HT-29 (cell line): ENCODE data around the gene PHC2. TPM values are rescaled to one million over a fixed set of nuclear protein-coding genes. Genes with fewer than 3 reads are reported as not detected.
"Not testable (repeated sequence)": the region's sequence is repeated elsewhere in the genome, so short reads cannot be mapped to it uniquely, and the experiment has no call there.

Experiments
- DNase-seq: peaks from one replicate; pipeline ENCODE4 v3.0.0-alpha.2; 2015; ENCODE audit warnings: low spot score
- total RNA-seq: library from RNA; depleted of rRNA; stranded (reverse); fragments of >200 nt; shearing (Covaris generic); gene quantifications from 2 replicates; pipeline ENCODE4 v1.2.3, GENCODE V29; 2014

PHC2 gene
- total RNA-seq, 1 experiment from 2014 or later: 166 TPM

- DNase-seq: no peak
These were observed 113.5 kb downstream of the PHC2 start for GRCh38 chr1:33317354-33317753.

GRCh38 chr1:33316601-33317000 lies 114.3 kb downstream of the PHC2 start:
- no peak for DNase-seq

- DNase-seq: no peak
These were observed 116.5 kb downstream of the PHC2 start for GRCh38 chr1:33314416-33314815.

GRCh38 chr1:33312413-33312749 lies 118.5 kb downstream of the PHC2 start:
- DNase-seq: no peak

GRCh38 chr1:33311706-33312412 lies 119.0 kb downstream of the PHC2 start:
- DNase-seq: no peak

GRCh38 chr1:33310702-33311101 lies 120.2 kb downstream of the PHC2 start:
- no peak for DNase-seq

- DNase-seq: not testable (repeated sequence)
These were observed 121.5 kb downstream of the PHC2 start for GRCh38 chr1:33309351-33309750.

GRCh38 chr1:33307494-33307864 lies 123.4 kb downstream of the PHC2 start:
- no peak for DNase-seq

GRCh38 chr1:33306653-33307493 lies 124.0 kb downstream of the PHC2 start:
- DNase-seq: no peak

- no peak for DNase-seq
These were observed 124.9 kb downstream of the PHC2 start for GRCh38 chr1:33305816-33306652.

GRCh38 chr1:33305016-33305415 lies 125.9 kb downstream of the PHC2 start:
- no peak for DNase-seq

- no peak for DNase-seq
These were observed 128.6 kb downstream of the PHC2 start for GRCh38 chr1:33302325-33302724.

GRCh38 chr1:33301273-33301984 lies 129.5 kb downstream of the PHC2 start:
- no peak for DNase-seq

- no peak for DNase-seq
These were observed 130.2 kb downstream of the PHC2 start for GRCh38 chr1:33300673-33301072.

GRCh38 chr1:33299461-33300155 lies 131.3 kb downstream of the PHC2 start:
- no peak for DNase-seq

- DNase-seq: peak; percentile 78
These were observed 132.1 kb downstream of the PHC2 start for GRCh38 chr1:33298623-33299277.

- no peak for DNase-seq
These were observed 132.8 kb downstream of the PHC2 start for GRCh38 chr1:33297911-33298622.

GRCh38 chr1:33296824-33297223 lies 134.1 kb downstream of the PHC2 start:
- DNase-seq: no peak

- DNase-seq: no peak
These were observed 134.8 kb downstream of the PHC2 start for GRCh38 chr1:33296082-33296458.
